ENCODE measurements around the gene ARID2.

DNA sequence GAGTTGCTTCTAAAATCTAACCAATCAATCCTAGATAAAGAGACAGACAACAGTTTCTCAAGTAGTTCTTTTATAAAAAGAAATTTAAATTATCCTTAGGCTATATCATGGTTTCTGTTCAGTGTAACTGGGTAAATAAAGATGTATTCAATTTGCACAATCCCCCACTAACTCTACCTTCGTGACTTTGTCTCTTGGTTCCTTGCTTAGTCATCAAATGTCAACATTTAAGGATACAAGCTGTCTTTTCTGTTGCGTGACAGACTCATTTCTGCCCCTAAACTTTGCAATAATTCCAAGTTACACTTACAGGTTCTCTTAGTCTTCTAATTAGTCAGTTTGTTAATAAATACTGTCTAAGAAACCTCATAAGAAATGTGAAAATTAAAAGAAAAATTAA, 210.3 kb downstream of the ARID2 start:
- TF ChIP-seq EZH2 (IDR thresholded peaks at IDR 0.05; ENCODE audit: borderline replicate concordance, insufficient read depth, low read length, poor library complexity, severe bottlenecking) = no peak
- TF ChIP-seq, protein P1, sequence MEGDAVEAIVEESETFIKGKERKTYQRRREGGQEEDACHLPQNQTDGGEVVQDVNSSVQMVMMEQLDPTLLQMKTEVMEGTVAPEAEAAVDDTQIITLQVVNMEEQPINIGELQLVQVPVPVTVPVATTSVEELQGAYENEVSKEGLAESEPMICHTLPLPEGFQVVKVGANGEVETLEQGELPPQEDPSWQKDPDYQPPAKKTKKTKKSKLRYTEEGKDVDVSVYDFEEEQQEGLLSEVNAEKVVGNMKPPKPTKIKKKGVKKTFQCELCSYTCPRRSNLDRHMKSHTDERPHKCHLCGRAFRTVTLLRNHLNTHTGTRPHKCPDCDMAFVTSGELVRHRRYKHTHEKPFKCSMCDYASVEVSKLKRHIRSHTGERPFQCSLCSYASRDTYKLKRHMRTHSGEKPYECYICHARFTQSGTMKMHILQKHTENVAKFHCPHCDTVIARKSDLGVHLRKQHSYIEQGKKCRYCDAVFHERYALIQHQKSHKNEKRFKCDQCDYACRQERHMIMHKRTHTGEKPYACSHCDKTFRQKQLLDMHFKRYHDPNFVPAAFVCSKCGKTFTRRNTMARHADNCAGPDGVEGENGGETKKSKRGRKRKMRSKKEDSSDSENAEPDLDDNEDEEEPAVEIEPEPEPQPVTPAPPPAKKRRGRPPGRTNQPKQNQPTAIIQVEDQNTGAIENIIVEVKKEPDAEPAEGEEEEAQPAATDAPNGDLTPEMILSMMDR (IDR thresholded peaks at IDR 0.05; ENCODE audit: poor library complexity, severe bottlenecking) = no peak

Measured in neural cell (in vitro differentiated cells).